Measurements from ENCODE around the gene LONRF2. TPM values are rescaled to one million over a fixed set of nuclear protein-coding genes. Genes with fewer than 3 reads are reported as not detected.

Gene LONRF2
- total RNA-seq, 4 donors from 2014 or later: 33.6 to 45.1 (median 39.5) TPM

GRCh38 chr2:100270381-100271146 lies 51.7 kb downstream of the LONRF2 start:
- 94% methylated on average over 9 of the region's 9 CpGs for WGBS
- peaks cover 0 to 23% (median 14%) of the 10 kb centered on the region in 4 donors for H3K4me1 ChIP-seq
- no peak for DNase-seq (ENCODE audit: extremely low spot score)
- intact Hi-C loops (cut with DNase I): no loop called here
- H3K27ac ChIP-seq (replicated peaks in 1 of 4): peak overlapping the region in 1 of 4 donors; percentile 74
- TF ChIP-seq CTCF (IDR thresholded peaks at IDR 0.05) (no peak), POLR2AphosphoS5 (IDR thresholded peaks at IDR 0.05) (no peak), POLR2A (IDR thresholded peaks at IDR 0.05; ENCODE audit: low read depth) (no peak), EP300 (IDR thresholded peaks at IDR 0.05) (no peak)
- H3K27me3 ChIP-seq: no peaks in the 10 kb centered on the region
- H3K4me3 ChIP-seq: no peak overlapping the region
- H3K36me3 ChIP-seq: peaks cover 0 to 11% (median 6%) of the 10 kb centered on the region in 4 donors
- no peaks in the 10 kb centered on the region for H3K9me3 ChIP-seq

- intact Hi-C loops (cut with DNase I): no loop called here
- Histone ChIP-seq H3K4me1 (peaks cover 0 to 23% (median 14%) of the 10 kb centered on the region in 4 donors), H3K9me3 (no peaks in the 10 kb centered on the region), H3K27me3 (no peaks in the 10 kb centered on the region), H3K36me3 (peaks cover 0 to 5% (median under 1%) of the 10 kb centered on the region in 4 donors), H3K4me3 (no peak overlapping the region), H3K27ac (replicated peaks in 1 of 4) (no peak overlapping the region)
- 93% methylated on average over 5 of the region's 5 CpGs for WGBS
- DNase-seq (ENCODE audit: extremely low spot score): no peak
- TF ChIP-seq CTCF (IDR thresholded peaks at IDR 0.05) (no peak), EP300 (IDR thresholded peaks at IDR 0.05) (no peak), POLR2AphosphoS5 (IDR thresholded peaks at IDR 0.05) (no peak), POLR2A (IDR thresholded peaks at IDR 0.05; ENCODE audit: low read depth) (no peak)
Measured at GRCh38 chr2:100269889-100270288, 52.4 kb downstream of the LONRF2 start.

- peak overlapping the region in 1 of 4 donors; percentile 11 for H3K27ac ChIP-seq (replicated peaks in 1 of 4)
- TF ChIP-seq EP300 (IDR thresholded peaks at IDR 0.05) (no peak), POLR2AphosphoS5 (IDR thresholded peaks at IDR 0.05) (no peak), CTCF (IDR thresholded peaks at IDR 0.05) (no peak), POLR2A (IDR thresholded peaks at IDR 0.05; ENCODE audit: low read depth) (no peak)
- no peaks in the 10 kb centered on the region for H3K9me3 ChIP-seq
- no peak for DNase-seq (ENCODE audit: extremely low spot score)
- H3K4me1 ChIP-seq: peaks cover 0 to 17% (median 11%) of the 10 kb centered on the region in 4 donors
- H3K27me3 ChIP-seq: no peaks in the 10 kb centered on the region
- H3K36me3 ChIP-seq: no peaks in the 10 kb centered on the region
- intact Hi-C loops (cut with DNase I): no loop called here
- WGBS: 97% methylated on average over 4 of the region's 4 CpGs
- no peak overlapping the region for H3K4me3 ChIP-seq
Measured at GRCh38 chr2:100268986-100269385, 53.3 kb downstream of the LONRF2 start.

GRCh38 chr2:100267751-100268150 lies 54.5 kb downstream of the LONRF2 start:
- peak overlapping the region in 1 of 4 donors; percentile 11 for H3K27ac ChIP-seq (replicated peaks in 1 of 4)
- DNase-seq (ENCODE audit: extremely low spot score): no peak

More at GRCh38 chr2:100267751-100268150, 54.5 kb downstream of the LONRF2 start:
- Histone ChIP-seq H3K27me3 (no peaks in the 10 kb centered on the region), H3K4me3 (no peak overlapping the region), H3K9me3 (no peaks in the 10 kb centered on the region), H3K36me3 (no peaks in the 10 kb centered on the region), H3K4me1 (peaks cover 0 to 10% (median 6%) of the 10 kb centered on the region in 4 donors)
- WGBS: 72% methylated on average over 2 of the region's 2 CpGs
- intact Hi-C loops (cut with DNase I): no loop called here
- no peak for TF ChIP-seq CTCF (IDR thresholded peaks at IDR 0.05)
- no peak for TF ChIP-seq EP300 (IDR thresholded peaks at IDR 0.05)
- no peak for TF ChIP-seq POLR2A (IDR thresholded peaks at IDR 0.05; ENCODE audit: low read depth)
- no peak for TF ChIP-seq POLR2AphosphoS5 (IDR thresholded peaks at IDR 0.05)

Measured in esophagus muscularis mucosa (tissue), 4 donors.